HCT116 (cell line): ENCODE data around the gene NARS2. TPM values are rescaled to one million over a fixed set of nuclear protein-coding genes. Genes with fewer than 3 reads are reported as not detected.

Experiments
- ATAC-seq: fragments of 200-7000 bp; cut with Tn5 transposase; 2 replicates; pipeline ENCODE4 v1.9.1; 2020; ENCODE audit warnings: mild to moderate bottlenecking, moderate library complexity
- BruUV-seq: library from RNA; stranded (reverse); fragments of 400-500 nt; replicated peaks from 2 replicates; lab custom pipeline; 2021; lab: Mats Ljungman, UMichigan
- CTCF ChIA-PET: fragments of 300-600 bp; sonication (Branson Sonifier 250); formaldehyde crosslinking; loops from one replicate; lab custom pipeline; 2021; ENCODE audit warnings: antibody characterized with exemption; lab: Charles Lee
- POLR2A ChIA-PET: fragments of 300-600, 350-600 bp; sonication (Branson Sonifier 250); formaldehyde crosslinking; loops from one replicate; lab custom pipeline; 2021; ENCODE audit warnings: antibody characterized with exemption; lab: Charles Lee
- RAD21 ChIA-PET, 2 experiments: fragments of 300-600 bp; sonication (Branson Sonifier 250); formaldehyde crosslinking; loops; one replicate each; lab custom pipeline; 2023; ENCODE audit warnings: low total read pairs in 2 of 2; ENCODE audit not compliant: uncharacterized antibody in 2 of 2, unreplicated experiment in 2 of 2, low non-redundant PET in 1 of 2; lab: Charles Lee
- DNase-seq: peaks from one replicate; pipeline ENCODE4 v3.0.0-alpha.2; 2010; ENCODE audit warnings: low read depth, low spot score
- H2AFZ ChIP-seq: fragments of 200-600 bp; shearing (Covaris generic), sonication (generic); 2 replicates; pipeline ENCODE4 v1.6.1; 2017; ENCODE audit warnings: low read depth, mixed run types, mixed read lengths, antibody characterized with exemption, low read length; ENCODE audit not compliant: poor library complexity, severe bottlenecking
- H3K27ac ChIP-seq: 2 replicates; pipeline ENCODE4 v1.5.1; 2012; ENCODE audit warnings: low read depth, low read length
- H3K27me3 ChIP-seq: fragments of 200-600 bp; sonication (generic); 2 replicates; pipeline ENCODE4 v1.6.1; 2016; ENCODE audit warnings: mixed run types, low read length, mixed read lengths; ENCODE audit not compliant: insufficient read depth
- H3K36me3 ChIP-seq, 2 experiments: fragments of 200-500 bp in 1 of 2; fragments of 200-600 bp in 1 of 2; sonication (Bioruptor generic) in 1 of 2; sonication (generic) in 1 of 2; 2 replicates each; pipeline versions ENCODE4 v1.5.1 to v1.6.1; 2014 to 2016; ENCODE audit warnings: low read length in 2 of 2, inconsistent platforms in 1 of 2, mixed read lengths in 1 of 2, mixed run types in 1 of 2; ENCODE audit not compliant: insufficient read depth in 2 of 2, control insufficient read depth in 1 of 2
- H3K4me1 ChIP-seq, 2 experiments: fragments of 200-600 bp in 1 of 2; sonication (generic) in 1 of 2; 2 replicates each; pipeline versions ENCODE4 v1.5.1 to v1.6.1; 2012 to 2017; ENCODE audit warnings: low read length in 2 of 2, inconsistent platforms in 1 of 2, mild to moderate bottlenecking in 1 of 2, mixed read lengths in 1 of 2, mixed run types in 1 of 2, moderate library complexity in 1 of 2; ENCODE audit not compliant: insufficient read depth in 2 of 2, control insufficient read depth in 1 of 2
- H3K4me2 ChIP-seq: fragments of 200-600 bp; sonication (generic); 2 replicates; pipeline ENCODE4 v1.6.1; 2017; ENCODE audit warnings: mixed run types, low read length, mixed read lengths
- H3K4me3 ChIP-seq, 2 experiments: fragments of 200-600 bp in 1 of 2; sonication (generic) in 1 of 2; replicated peaks in 1 of 2; 2 replicates each; pipeline ENCODE4 v1.5.1; 2011 to 2016; ENCODE audit warnings: low read length in 2 of 2, control low read depth in 1 of 2, low read depth in 1 of 2, mild to moderate bottlenecking in 1 of 2, mixed read lengths in 1 of 2, mixed run types in 1 of 2
- H3K79me2 ChIP-seq: fragments of 200-600 bp; sonication (generic); 2 replicates; pipeline ENCODE4 v1.6.1; 2017; ENCODE audit warnings: mild to moderate bottlenecking, mixed run types, low read length, moderate library complexity, mixed read lengths; ENCODE audit not compliant: insufficient read depth
- H3K9ac ChIP-seq: fragments of 200-600 bp; sonication (generic); 2 replicates; pipeline ENCODE4 v1.6.1; 2016; ENCODE audit warnings: low read length, mixed read lengths
- H3K9me2 ChIP-seq: fragments of 200-600 bp; sonication (generic), shearing (Covaris generic); 2 replicates; pipeline ENCODE4 v1.6.1; 2017; ENCODE audit warnings: mixed run types, mild to moderate bottlenecking, moderate library complexity; ENCODE audit not compliant: insufficient read depth
- H3K9me3 ChIP-seq, 2 experiments: fragments of 200-500 bp in 1 of 2; fragments of 200-600 bp in 1 of 2; sonication (Bioruptor generic) in 1 of 2; sonication (generic) in 1 of 2; 2 replicates each; pipeline ENCODE4 v1.6.1; 2014 to 2017; ENCODE audit warnings: low read length in 2 of 2, mixed read lengths in 2 of 2, inconsistent platforms in 1 of 2, low read depth in 1 of 2, mild to moderate bottlenecking in 1 of 2, mixed run types in 1 of 2, moderate library complexity in 1 of 2; ENCODE audit not compliant: control insufficient read depth in 1 of 2, insufficient read depth in 1 of 2
- H4K20me1 ChIP-seq: fragments of 200-600 bp; sonication (generic), shearing (Covaris generic); 2 replicates; pipeline ENCODE4 v1.6.1; 2017; ENCODE audit warnings: mixed run types, mild to moderate bottlenecking, moderate library complexity; ENCODE audit not compliant: insufficient read depth
- CBX3 ChIP-seq: IDR thresholded peaks from 2 replicates; pipeline ENCODE4 v1.6.1; 2012; ENCODE audit warnings: low read depth
- CEBPB ChIP-seq: IDR thresholded peaks from 2 replicates; pipeline ENCODE4 v1.6.1; 2012; ENCODE audit warnings: low read depth
- EZH2 ChIP-seq: fragments of 200-600 bp; sonication (generic); IDR thresholded peaks from 2 replicates; pipeline ENCODE4 v1.6.1; 2017; ENCODE audit warnings: antibody characterized with exemption, mixed run types
- FOSL1 ChIP-seq: IDR thresholded peaks from 2 replicates; pipeline ENCODE4 v1.6.1; 2012; ENCODE audit warnings: low read depth
- MAX ChIP-seq: IDR thresholded peaks from 2 replicates; pipeline ENCODE4 v1.6.1; 2012
- REST ChIP-seq: IDR thresholded peaks from 2 replicates; pipeline ENCODE4 v1.6.1; 2012; ENCODE audit warnings: low read depth
- SP1 ChIP-seq: IDR thresholded peaks from 2 replicates; pipeline ENCODE4 v1.6.1; 2012; ENCODE audit warnings: low read depth
- TCF7L2 ChIP-seq: IDR thresholded peaks from 2 replicates; pipeline ENCODE4 v1.7.0; 2011; ENCODE audit warnings: borderline replicate concordance, inconsistent platforms; ENCODE audit not compliant: insufficient read depth, insufficient read length; ENCODE audit errors: extremely low read depth
- YY1 ChIP-seq: IDR thresholded peaks from 2 replicates; pipeline ENCODE4 v1.6.1; 2011; ENCODE audit warnings: low read length, low read depth, moderate library complexity, mild to moderate bottlenecking; ENCODE audit not compliant: insufficient replicate concordance; ENCODE audit errors: extremely low read depth
- ZBTB33 ChIP-seq: IDR thresholded peaks from 2 replicates; pipeline ENCODE4 v1.6.1; 2011; ENCODE audit warnings: mild to moderate bottlenecking, low read length, moderate library complexity; ENCODE audit not compliant: insufficient replicate concordance; ENCODE audit errors: extremely low read depth
- ZNF274 ChIP-seq: fragments of 200-500 bp; sonication (Bioruptor generic); IDR thresholded peaks from 2 replicates; pipeline ENCODE4 v1.6.1; 2014; ENCODE audit warnings: mild to moderate bottlenecking, low read depth, low read length, inconsistent platforms
- intact Hi-C: fragments of 100-400 bp; cut with micrococcal nuclease; formaldehyde crosslinking; loops from 2 replicates; pipeline ENCODE4 v1.10.0; 2022
- total RNA-seq: library from RNA; stranded (reverse); gene quantifications from one replicate; pipeline ENCODE4 v1.2.1, GENCODE V29; 2021; ENCODE audit not compliant: unreplicated experiment

NARS2 gene
- total RNA-seq, 1 experiment from 2014 or later = 26.0 TPM

GRCh38 chr11:78504181-78504580 lies 70.5 kb downstream of the NARS2 start:
- ChIA-PET CTCF (no interaction called here), RAD21 (no interaction called here), POLR2A (no interaction called here)
- Histone ChIP-seq H3K4me2 (no peak overlapping the region), H3K27ac (no peak overlapping the region), H3K4me1 (no peaks in the 10 kb centered on the region), H3K9me3 (no peaks in the 10 kb centered on the region), H3K9ac (no peak overlapping the region), H3K4me3 (no peak overlapping the region), H3K9me2 (no peaks in the 10 kb centered on the region), H3K79me2 (peaks cover 5% of the 10 kb centered on the region), H4K20me1 (no peaks in the 10 kb centered on the region), H2AFZ (no peak overlapping the region), H3K27me3 (no peaks in the 10 kb centered on the region), H3K36me3 (no peaks in the 10 kb centered on the region)
- ATAC-seq (no peak), DNase-seq (no peak)
- no TSS peak for BruUV-seq
- intact Hi-C loops = no loop called here
- TF ChIP-seq ZBTB33 (no peak), YY1 (no peak), ZNF274 (no peak), EZH2 (no peak), CEBPB (no peak), CBX3 (no peak), SP1 (no peak)

- no peak overlapping the region for H3K27ac ChIP-seq
- H3K27me3 ChIP-seq = no peaks in the 10 kb centered on the region
- ATAC-seq (no peak), DNase-seq (no peak)
- H3K4me1 ChIP-seq = no peaks in the 10 kb centered on the region
- no peak overlapping the region for H3K9ac ChIP-seq
- TF ChIP-seq ZBTB33 (no peak), REST (no peak), CBX3 (no peak), MAX (no peak), TCF7L2 (no peak), FOSL1 (no peak), YY1 (no peak)
- no peaks in the 10 kb centered on the region for H3K9me3 ChIP-seq
- H3K79me2 ChIP-seq = no peaks in the 10 kb centered on the region; the same call in 1 of the 2 replicates
- ChIA-PET CTCF (no interaction called here), POLR2A (no interaction called here), RAD21 (no interaction called here)
- no peaks in the 10 kb centered on the region for H3K36me3 ChIP-seq
- intact Hi-C loops = no loop called here
- H4K20me1 ChIP-seq = no peaks in the 10 kb centered on the region
- H3K9me2 ChIP-seq = no peaks in the 10 kb centered on the region
- no peak overlapping the region for H3K4me3 ChIP-seq
- no peak overlapping the region for H3K4me2 ChIP-seq
- H2AFZ ChIP-seq = no peak overlapping the region
- no TSS peak for BruUV-seq
Measured at GRCh38 chr11:78499971-78500370, 74.7 kb downstream of the NARS2 start.
